ENCODE results near the gene FHAD1.
A peak's percentile ranks its signal among the peaks of the same experiment; 100 is the strongest.
"Not testable (repeated sequence)": the region's sequence is repeated elsewhere in the genome, so short reads cannot be mapped to it uniquely, and the experiment has no call there.

The FHAD1 gene

DNA sequence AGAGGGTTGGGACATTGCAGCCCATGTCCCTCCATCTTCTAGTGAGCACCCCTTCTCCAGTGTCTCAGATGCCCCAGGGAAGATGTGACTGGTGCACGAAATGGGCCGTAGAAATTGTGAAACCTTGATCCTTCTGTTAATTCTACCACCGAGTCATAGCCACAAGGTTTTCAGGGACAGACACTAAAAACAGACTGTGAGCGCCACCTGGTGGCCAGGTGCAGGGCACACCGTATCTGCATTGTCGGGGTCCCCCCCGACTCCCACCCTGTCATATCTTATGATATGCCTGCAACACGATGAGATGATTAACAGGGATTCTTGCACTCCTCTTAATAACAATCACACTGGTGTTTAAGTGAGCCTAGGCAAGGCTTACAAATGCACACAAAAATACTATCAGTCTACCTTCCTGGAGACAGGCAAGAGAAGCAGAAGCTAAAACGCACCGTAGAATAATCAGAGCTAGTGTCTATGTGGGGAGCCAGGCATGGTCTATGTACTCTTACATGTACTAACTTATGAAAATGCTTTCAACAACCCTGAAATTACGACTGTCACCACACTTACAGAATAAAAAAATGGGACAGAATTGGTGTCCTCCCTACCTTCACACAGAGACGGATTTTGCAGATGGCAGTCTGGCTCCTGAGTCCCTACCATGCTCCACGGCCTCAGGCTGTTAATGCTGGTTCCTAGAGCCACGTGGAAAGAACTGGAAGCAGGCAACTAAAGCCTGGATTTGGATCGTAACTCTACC, 57.9 kb downstream of the FHAD1 start:
- TF ChIP-seq, protein P1, sequence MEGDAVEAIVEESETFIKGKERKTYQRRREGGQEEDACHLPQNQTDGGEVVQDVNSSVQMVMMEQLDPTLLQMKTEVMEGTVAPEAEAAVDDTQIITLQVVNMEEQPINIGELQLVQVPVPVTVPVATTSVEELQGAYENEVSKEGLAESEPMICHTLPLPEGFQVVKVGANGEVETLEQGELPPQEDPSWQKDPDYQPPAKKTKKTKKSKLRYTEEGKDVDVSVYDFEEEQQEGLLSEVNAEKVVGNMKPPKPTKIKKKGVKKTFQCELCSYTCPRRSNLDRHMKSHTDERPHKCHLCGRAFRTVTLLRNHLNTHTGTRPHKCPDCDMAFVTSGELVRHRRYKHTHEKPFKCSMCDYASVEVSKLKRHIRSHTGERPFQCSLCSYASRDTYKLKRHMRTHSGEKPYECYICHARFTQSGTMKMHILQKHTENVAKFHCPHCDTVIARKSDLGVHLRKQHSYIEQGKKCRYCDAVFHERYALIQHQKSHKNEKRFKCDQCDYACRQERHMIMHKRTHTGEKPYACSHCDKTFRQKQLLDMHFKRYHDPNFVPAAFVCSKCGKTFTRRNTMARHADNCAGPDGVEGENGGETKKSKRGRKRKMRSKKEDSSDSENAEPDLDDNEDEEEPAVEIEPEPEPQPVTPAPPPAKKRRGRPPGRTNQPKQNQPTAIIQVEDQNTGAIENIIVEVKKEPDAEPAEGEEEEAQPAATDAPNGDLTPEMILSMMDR (IDR thresholded peaks at IDR 0.05; ENCODE audit: borderline replicate concordance, insufficient read depth, low read depth, low read length) = peak; percentile 81
- no peak overlapping the region for H3K4me3 ChIP-seq (ENCODE audit: low read depth, low read length)

DNA sequence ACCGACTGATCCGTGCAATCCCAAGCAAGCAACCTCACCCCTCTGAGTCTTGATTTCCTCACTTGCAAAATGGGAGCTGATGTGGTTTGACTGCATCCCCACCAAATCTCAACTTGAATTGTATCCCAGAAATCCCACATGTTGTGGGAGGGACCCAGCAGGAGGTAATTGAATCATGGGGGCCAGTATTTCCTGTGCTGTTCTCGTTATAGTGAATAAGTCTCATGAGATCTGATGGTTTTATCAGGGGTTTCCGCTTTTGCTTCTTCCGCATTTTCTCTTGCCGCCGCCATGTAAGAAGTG, 58.4 kb downstream of the FHAD1 start:
- H3K4me3 ChIP-seq (ENCODE audit: low read depth, low read length) = no peak overlapping the region

GRCh38 chr1:15306352-15306751, 59.3 kb downstream of the FHAD1 start:
- H3K4me3 ChIP-seq (ENCODE audit: low read depth, low read length) = not testable (repeated sequence)

More for the DNA sequence above, 58.4 kb downstream of the FHAD1 start:
- TF ChIP-seq, protein P1 (IDR thresholded peaks at IDR 0.05; ENCODE audit: borderline replicate concordance, insufficient read depth, low read depth, low read length) = no peak

- TF ChIP-seq, protein P1 (IDR thresholded peaks at IDR 0.05; ENCODE audit: borderline replicate concordance, insufficient read depth, low read depth, low read length) = no peak
- no peak overlapping the region for H3K4me3 ChIP-seq (ENCODE audit: low read depth, low read length)
Observed at GRCh38 chr1:15308135-15308534, 61.1 kb downstream of the FHAD1 start.

- TF ChIP-seq, protein P1 (IDR thresholded peaks at IDR 0.05; ENCODE audit: borderline replicate concordance, insufficient read depth, low read depth, low read length) = no peak
- H3K4me3 ChIP-seq (ENCODE audit: low read depth, low read length) = no peak overlapping the region
Observed at GRCh38 chr1:15308621-15309027, 61.6 kb downstream of the FHAD1 start.

- no peak overlapping the region for H3K4me3 ChIP-seq (ENCODE audit: low read depth, low read length)
- TF ChIP-seq, protein P1 (IDR thresholded peaks at IDR 0.05; ENCODE audit: borderline replicate concordance, insufficient read depth, low read depth, low read length) = no peak
Observed at GRCh38 chr1:15309687-15310086, 62.7 kb downstream of the FHAD1 start.

DNA sequence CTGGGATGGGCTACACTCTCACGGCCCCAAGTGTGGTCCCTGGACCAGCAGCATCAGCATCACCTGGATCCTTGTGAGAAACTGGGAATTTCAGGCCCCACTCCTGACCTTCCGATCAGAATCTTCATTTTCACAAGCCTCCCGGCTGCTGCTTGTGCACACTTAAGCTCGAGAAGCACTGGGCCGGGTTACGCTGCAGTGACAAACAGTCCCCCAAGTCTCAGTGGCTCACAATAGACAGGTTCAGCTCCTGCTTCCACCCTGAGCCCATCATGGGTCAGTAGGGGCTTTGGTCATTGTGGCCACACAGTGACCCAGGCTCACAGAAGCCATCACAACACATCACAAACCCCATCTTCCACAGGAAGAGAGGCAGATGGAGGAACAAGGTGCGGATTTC, 63.5 kb downstream of the FHAD1 start:
- no peak overlapping the region for H3K4me3 ChIP-seq (ENCODE audit: low read depth, low read length)
- TF ChIP-seq, protein P1 (IDR thresholded peaks at IDR 0.05; ENCODE audit: borderline replicate concordance, insufficient read depth, low read depth, low read length) = no peak

All from GM12875 (cell line).